Prostate gland (tissue), 2 donors: ENCODE measurements around the gene COL12A1.

ENCODE experiments used
- POLR2A ChIP-seq: fragments of 450-650 bp; IDR thresholded peaks from one replicate; pipeline ENCODE4 v1.6.1; 2016; ENCODE audit warnings: antibody characterized with exemption, mild to moderate bottlenecking
- TF ChIP-seq, protein P1 (sequence below), 4 experiments: fragments of 200-600 bp in 2 of 4; fragments of 450-650 bp in 2 of 4; sonication (generic) in 2 of 4; IDR thresholded peaks; 1 replicate in 3 of 4; 2 replicates in 1 of 4; pipeline ENCODE4 v1.5.1; 2016 to 2019; ENCODE audit warnings: antibody characterized with exemption in 4 of 4, mild to moderate bottlenecking in 2 of 4, moderate library complexity in 2 of 4

DNA sequence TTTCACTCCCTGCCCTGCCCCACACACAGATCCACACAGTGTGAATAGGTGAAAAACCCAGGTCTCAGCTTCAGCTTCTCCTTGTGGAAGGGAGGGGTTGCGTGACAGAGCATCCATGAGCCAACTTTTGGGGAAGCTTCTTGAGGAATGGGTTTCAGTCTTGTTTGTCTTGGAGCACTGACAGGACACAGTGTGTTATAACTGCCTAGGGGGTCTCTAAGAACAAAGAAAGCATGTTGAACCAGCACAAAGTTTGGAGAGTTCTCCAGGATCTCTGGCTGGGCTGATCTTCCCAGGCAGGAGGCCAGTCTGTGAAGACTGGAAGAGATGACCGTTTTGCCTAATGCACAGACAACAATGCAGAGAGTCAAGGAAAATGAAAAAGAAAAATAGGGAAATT lies 164.5 kb downstream of the COL12A1 start:
- TF ChIP-seq, protein P1, sequence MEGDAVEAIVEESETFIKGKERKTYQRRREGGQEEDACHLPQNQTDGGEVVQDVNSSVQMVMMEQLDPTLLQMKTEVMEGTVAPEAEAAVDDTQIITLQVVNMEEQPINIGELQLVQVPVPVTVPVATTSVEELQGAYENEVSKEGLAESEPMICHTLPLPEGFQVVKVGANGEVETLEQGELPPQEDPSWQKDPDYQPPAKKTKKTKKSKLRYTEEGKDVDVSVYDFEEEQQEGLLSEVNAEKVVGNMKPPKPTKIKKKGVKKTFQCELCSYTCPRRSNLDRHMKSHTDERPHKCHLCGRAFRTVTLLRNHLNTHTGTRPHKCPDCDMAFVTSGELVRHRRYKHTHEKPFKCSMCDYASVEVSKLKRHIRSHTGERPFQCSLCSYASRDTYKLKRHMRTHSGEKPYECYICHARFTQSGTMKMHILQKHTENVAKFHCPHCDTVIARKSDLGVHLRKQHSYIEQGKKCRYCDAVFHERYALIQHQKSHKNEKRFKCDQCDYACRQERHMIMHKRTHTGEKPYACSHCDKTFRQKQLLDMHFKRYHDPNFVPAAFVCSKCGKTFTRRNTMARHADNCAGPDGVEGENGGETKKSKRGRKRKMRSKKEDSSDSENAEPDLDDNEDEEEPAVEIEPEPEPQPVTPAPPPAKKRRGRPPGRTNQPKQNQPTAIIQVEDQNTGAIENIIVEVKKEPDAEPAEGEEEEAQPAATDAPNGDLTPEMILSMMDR (IDR thresholded peaks at IDR 0.05) = no peak
- TF ChIP-seq POLR2A = no peak
